ENCODE results near the gene SLC26A9. TPM values are rescaled to one million over a fixed set of nuclear protein-coding genes. Genes with fewer than 3 reads are reported as not detected.

Gene SLC26A9
- total and polyA plus RNA-seq, 12 donors: 0.03 to 0.11 (median 0.04) TPM; not detected in 9

- Histone ChIP-seq H3K27ac (no peak overlapping the region), H3K4me3 (no peak overlapping the region), H3K4me1 (replicated peaks in 1 of 2) (no peaks in the 10 kb centered on the region), H3K9me3 (replicated peaks in 1 of 3) (no peaks in the 10 kb centered on the region), H3K36me3 (replicated peaks in 1 of 2) (no peaks in the 10 kb centered on the region), H3K27me3 (no peaks in the 10 kb centered on the region)
- intact Hi-C loops (cut with DNase I): loop anchor here (2.0 to 10.0 kb wide), 3 partner anchors 58 to 188 kb away; no protein-coding TSS in a partner anchor
- DNase-seq: peak; percentile 73 to 95 (median 86)
- WGBS, 4 donors: 32 to 53% (median 36%) methylated on average over 7 to 8 of the region's 8 CpGs
- no peak for TF ChIP-seq POLR2A (IDR thresholded peaks at IDR 0.05)
- TF ChIP-seq CTCF (IDR thresholded peaks at IDR 0.05): peak; percentile 80 to 97 (median 94)
These were observed 24.1 kb downstream of the SLC26A9 start for GRCh38 chr1:205918955-205919746.

GRCh38 chr1:205917466-205918238, 25.6 kb downstream of the SLC26A9 start:
- no peak for DNase-seq
- TF ChIP-seq POLR2A (IDR thresholded peaks at IDR 0.05) (no peak), CTCF (IDR thresholded peaks at IDR 0.05) (no peak)
- H3K4me3 ChIP-seq: no peak overlapping the region
- no peaks in the 10 kb centered on the region for H3K9me3 ChIP-seq (replicated peaks in 1 of 3)
- intact Hi-C loops (cut with DNase I): loop anchor here (2.0 to 10.0 kb wide), 3 partner anchors 59 to 190 kb away; no protein-coding TSS in a partner anchor
- no peaks in the 10 kb centered on the region for H3K27me3 ChIP-seq
- no peaks in the 10 kb centered on the region for H3K4me1 ChIP-seq (replicated peaks in 1 of 2)
- H3K27ac ChIP-seq: no peak overlapping the region
- WGBS, 4 donors: 51 to 66% (median 58%) methylated on average over 6 to 8 of the region's 8 CpGs
- H3K36me3 ChIP-seq (replicated peaks in 1 of 2): no peaks in the 10 kb centered on the region

DNA sequence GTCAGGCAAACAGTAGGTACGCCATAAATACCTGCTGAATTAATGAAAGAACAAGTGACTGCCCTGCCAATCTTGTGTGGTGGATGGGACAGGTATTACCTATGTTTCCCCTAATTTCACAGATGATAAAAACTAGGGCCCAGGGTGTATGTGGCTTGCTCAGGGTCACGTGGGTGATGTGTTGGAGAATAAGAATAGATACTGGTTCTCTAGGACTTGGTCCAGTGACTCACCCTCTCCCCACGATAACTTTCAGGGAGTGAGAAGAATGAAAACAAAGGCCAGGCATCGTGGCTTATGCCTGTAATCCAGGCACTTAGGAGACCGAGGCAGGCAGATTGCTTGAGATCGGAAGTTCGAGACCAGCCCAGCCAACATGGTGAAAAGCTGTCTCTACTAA, 26.7 kb downstream of the SLC26A9 start:
- H3K9me3 ChIP-seq (replicated peaks in 1 of 3): no peaks in the 10 kb centered on the region
- intact Hi-C loops (cut with DNase I): loop anchor here (5.0 to 10.0 kb wide), 2 partner anchors 122 to 191 kb away; no protein-coding TSS in a partner anchor
- no peak for DNase-seq
- no peaks in the 10 kb centered on the region for H3K4me1 ChIP-seq (replicated peaks in 1 of 2)
- H3K36me3 ChIP-seq (replicated peaks in 1 of 2): no peaks in the 10 kb centered on the region
- no peak overlapping the region for H3K27ac ChIP-seq
- H3K4me3 ChIP-seq: no peak overlapping the region
- 70 to 78% (median 74%) methylated on average over 7 of the region's 7 CpGs for WGBS, 4 donors
- TF ChIP-seq CTCF (IDR thresholded peaks at IDR 0.05) (no peak), POLR2A (IDR thresholded peaks at IDR 0.05) (no peak)
- H3K27me3 ChIP-seq: peaks cover 6% of the 10 kb centered on the region

DNA sequence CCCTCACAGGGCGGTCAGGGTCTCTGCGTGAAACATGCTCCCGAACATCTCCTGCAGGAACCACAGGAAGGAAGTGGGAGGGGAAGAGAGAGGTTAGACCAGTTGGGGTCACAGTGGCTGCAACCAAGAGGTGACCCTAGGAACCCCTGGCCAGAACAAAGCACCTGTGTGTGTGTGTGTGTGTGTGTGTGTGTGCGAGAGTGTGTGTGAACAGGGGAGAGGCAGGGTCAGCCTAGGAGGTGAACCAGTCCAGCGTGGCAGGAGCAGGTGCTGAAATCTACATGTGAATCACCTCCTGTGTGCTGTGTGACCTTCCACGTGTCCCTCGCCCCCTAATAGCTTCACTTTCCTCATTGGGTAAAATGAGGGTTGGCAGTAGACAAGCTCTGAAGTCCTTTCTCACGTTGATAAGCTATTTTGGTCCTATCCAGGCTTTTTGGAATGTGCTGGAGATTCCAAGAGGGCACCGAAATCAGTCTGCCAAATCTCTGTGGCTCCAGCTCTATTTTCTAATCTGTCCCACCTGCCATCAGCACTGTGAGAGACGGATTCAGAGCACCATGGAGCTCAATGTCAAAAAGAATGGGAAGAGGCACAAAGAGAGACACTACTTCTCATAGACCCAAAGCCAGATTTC, 27.8 kb downstream of the SLC26A9 start:
- H3K4me1 ChIP-seq (replicated peaks in 1 of 2): no peaks in the 10 kb centered on the region
- TF ChIP-seq POLR2A (IDR thresholded peaks at IDR 0.05) (no peak), CTCF (IDR thresholded peaks at IDR 0.05) (no peak)
- H3K4me3 ChIP-seq: no peak overlapping the region
- no peaks in the 10 kb centered on the region for H3K36me3 ChIP-seq (replicated peaks in 1 of 2)
- no peaks in the 10 kb centered on the region for H3K9me3 ChIP-seq (replicated peaks in 1 of 3)
- peaks cover 12% of the 10 kb centered on the region for H3K27me3 ChIP-seq
- 67 to 70% (median 69%) methylated on average over 7 to 10 of the region's 10 CpGs for WGBS, 4 donors
- intact Hi-C loops (cut with DNase I): loop anchor here (5.0 to 10.0 kb wide), 2 partner anchors 121 to 192 kb away; no protein-coding TSS in a partner anchor
- DNase-seq: no peak
- H3K27ac ChIP-seq: no peak overlapping the region

All from adrenal gland (tissue), 12 donors.